ENCODE results near the gene TUBA1A.
"Not testable (repeated sequence)": the region's sequence is repeated elsewhere in the genome, so short reads cannot be mapped to it uniquely, and the experiment has no call there.

TUBA1A gene

DNA sequence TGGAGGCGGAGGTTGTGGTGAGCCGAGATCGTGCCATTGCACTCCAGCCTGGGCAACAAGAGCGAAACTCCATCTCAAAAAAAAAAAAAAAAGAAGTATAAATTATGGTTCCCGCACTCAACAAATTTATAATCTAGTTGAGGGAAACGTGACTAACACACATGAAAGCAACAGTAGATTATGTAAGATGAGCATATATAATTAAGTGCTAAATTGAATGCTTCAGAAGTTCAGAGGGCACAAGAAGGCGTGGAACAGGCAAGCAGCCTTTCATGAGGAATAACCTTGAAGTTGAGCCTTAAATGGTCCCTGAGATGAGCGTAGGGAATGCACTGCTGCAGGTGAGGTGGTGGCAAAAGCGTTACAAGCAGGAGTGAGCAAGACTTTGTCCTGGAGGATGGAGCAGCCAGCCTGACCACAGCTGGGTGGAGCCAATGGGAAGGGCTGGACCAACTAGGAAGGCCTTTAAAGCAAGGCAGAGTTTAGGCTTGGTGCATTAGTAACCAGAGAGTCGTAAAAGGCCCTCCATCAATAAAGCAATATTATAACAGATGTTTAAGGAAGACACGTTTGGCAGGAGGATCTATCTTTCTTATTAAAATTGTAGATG is 30.6 kb upstream of the TUBA1A start:
- H3K4me1 ChIP-seq (ENCODE audit: insufficient read depth, low read length) = peaks cover 12% of the 10 kb centered on the region
- no peaks in the 10 kb centered on the region for H3K36me3 ChIP-seq (ENCODE audit: insufficient read depth, low read length)
- H3K9me3 ChIP-seq (ENCODE audit: control insufficient read depth, insufficient read depth, low read length) = no peaks in the 10 kb centered on the region
- no peak overlapping the region for H3K9ac ChIP-seq (ENCODE audit: low read depth, low read length)

DNA sequence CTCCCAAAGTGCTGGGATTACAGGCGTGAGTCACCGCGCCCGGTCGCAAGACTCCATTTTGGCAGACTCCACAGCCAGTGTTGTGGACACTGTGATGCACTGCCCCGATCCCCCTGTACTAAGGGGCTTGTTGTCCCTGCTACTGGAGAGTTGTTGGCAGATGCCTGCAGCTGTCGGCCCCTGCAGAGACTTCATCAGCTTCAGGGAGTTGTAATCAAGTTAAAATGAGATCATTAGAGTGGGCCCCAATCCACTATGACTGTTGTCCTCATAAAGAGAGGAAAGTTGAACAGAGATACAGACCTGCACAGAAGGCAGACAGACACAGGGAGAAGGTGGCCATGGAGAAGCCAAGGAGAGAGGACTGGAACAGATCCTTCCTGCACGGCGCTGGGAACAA is 23.7 kb upstream of the TUBA1A start:
- no peaks in the 10 kb centered on the region for H3K36me3 ChIP-seq (ENCODE audit: insufficient read depth, low read length)
- H3K9me3 ChIP-seq (ENCODE audit: control insufficient read depth, insufficient read depth, low read length) = no peaks in the 10 kb centered on the region
- H3K4me1 ChIP-seq (ENCODE audit: insufficient read depth, low read length) = peaks cover 13% of the 10 kb centered on the region
- H3K9ac ChIP-seq (ENCODE audit: low read depth, low read length) = no peak overlapping the region

DNA sequence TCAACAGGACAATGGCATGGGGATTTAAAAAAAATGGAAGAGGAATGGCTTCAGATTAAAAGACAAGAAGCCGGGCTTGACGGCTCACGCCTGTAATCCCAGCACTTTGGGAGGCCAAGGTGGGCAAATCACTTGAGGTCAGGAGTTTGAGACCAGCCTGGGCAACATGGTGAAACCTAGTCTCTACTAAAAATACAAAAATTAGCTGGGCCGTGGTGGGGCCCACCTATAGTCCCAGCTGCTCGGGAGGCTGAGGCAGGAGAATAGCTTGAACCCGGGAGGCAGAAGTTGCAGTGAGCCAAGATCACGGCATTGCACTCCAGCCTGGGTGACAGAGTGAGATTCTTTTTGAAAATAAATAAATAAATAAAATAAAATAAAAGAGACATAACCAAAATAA is 21.8 kb upstream of the TUBA1A start:
- H3K36me3 ChIP-seq (ENCODE audit: insufficient read depth, low read length); H3K9ac ChIP-seq (ENCODE audit: low read depth, low read length); H3K9me3 ChIP-seq (ENCODE audit: control insufficient read depth, insufficient read depth, low read length); H3K4me1 ChIP-seq (ENCODE audit: insufficient read depth, low read length): not testable (repeated sequence)

DNA sequence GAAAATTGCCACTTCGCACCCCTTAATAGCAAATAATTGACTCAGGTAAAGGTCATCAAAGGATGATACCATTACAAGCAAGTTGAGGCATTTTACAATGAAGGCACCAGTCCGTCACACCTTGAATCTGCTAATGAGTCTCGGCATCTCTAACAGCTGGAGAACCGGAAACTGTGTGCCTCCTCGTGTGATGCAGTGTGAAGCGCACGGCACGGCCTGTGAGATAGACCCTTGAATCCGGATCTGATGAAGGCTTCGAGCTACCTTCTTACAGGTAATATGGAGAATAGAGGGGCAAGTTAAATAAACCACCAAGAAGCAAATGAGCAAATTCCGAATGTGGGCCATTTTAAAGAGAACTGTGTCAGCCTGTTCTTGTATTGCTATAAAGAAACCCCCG is 19.8 kb upstream of the TUBA1A start:
- Histone ChIP-seq H3K9ac (ENCODE audit: low read depth, low read length) (no peak overlapping the region), H3K9me3 (ENCODE audit: control insufficient read depth, insufficient read depth, low read length) (no peaks in the 10 kb centered on the region), H3K36me3 (ENCODE audit: insufficient read depth, low read length) (no peaks in the 10 kb centered on the region), H3K4me1 (ENCODE audit: insufficient read depth, low read length) (no peaks in the 10 kb centered on the region)

DNA sequence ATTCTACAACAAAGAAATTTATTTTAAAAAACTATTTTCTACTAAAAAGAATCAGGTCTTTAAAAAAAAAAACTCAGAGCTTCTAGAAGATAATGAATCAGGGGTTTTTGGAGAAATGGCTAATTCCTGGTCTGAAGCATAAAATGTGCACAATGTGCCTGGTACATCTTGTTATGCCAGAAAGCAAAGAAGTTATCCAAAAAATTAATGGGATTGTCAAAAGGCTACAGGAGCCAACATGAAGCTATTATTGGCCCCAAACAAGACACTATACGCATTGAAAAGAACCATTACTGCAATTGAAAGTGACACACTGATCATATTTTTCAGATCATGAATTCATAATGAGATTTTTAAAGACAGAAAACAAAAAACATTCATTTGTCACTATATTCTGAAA is 19.3 kb upstream of the TUBA1A start:
- H3K9me3 ChIP-seq (ENCODE audit: control insufficient read depth, insufficient read depth, low read length) = no peaks in the 10 kb centered on the region
- no peak overlapping the region for H3K9ac ChIP-seq (ENCODE audit: low read depth, low read length)
- no peaks in the 10 kb centered on the region for H3K4me1 ChIP-seq (ENCODE audit: insufficient read depth, low read length)
- no peaks in the 10 kb centered on the region for H3K36me3 ChIP-seq (ENCODE audit: insufficient read depth, low read length)

DNA sequence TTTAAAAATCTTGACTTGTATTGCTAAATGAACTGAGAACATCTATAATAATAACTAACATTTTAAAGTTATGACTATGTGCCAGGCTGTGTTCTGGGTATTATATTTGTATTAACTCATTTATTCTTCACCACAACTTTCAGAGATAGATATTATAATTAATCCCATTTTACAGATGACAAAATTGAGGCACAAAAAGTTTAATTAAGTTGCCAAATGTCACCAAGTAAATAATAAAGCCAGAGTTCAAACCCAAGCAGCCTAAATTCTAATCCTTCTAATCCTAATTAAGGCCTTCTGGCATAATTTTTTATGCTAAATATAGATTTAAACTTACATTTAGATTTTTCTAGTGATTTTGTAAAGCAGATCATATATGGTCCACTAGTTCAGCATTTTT is 17.5 kb upstream of the TUBA1A start:
- no peaks in the 10 kb centered on the region for H3K36me3 ChIP-seq (ENCODE audit: insufficient read depth, low read length)
- no peaks in the 10 kb centered on the region for H3K9me3 ChIP-seq (ENCODE audit: control insufficient read depth, insufficient read depth, low read length)
- H3K9ac ChIP-seq (ENCODE audit: low read depth, low read length) = no peak overlapping the region
- H3K4me1 ChIP-seq (ENCODE audit: insufficient read depth, low read length) = peaks cover 7% of the 10 kb centered on the region

DNA sequence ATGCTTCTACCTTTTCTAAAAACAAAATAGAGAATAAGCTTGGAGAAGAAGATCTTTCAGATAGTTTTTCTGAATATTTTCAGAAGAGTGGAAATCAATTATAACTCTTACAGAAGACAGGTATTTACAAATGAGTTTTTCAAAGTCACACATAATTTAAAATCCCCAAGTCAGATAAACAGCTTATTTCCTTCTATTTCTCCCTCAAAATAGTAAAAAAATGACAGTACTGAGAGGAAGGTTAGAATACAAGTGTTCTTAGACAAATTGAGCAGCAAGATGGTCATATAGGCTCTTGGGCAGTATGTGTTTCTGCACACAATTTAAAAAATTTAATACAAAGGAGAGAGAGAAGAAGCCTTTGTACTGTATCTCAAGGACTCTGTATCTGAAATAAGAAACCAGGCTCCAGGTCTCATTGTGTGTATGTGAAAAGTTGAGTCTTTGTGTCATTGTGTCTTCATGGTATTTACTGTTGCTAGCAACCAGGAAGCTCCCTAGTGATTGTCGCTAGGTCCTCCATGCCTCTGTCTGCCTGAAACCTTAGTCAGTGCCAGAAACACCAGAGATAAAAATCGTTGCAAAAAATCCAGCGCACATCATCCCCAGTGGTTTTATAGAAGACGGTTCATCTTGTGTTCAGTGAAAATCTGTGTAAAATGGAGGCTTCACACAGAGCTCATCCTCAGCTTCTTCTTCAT is 12.9 kb upstream of the TUBA1A start:
- H3K36me3 ChIP-seq (ENCODE audit: insufficient read depth, low read length) = no peaks in the 10 kb centered on the region
- no peaks in the 10 kb centered on the region for H3K9me3 ChIP-seq (ENCODE audit: control insufficient read depth, insufficient read depth, low read length)
- no peak overlapping the region for H3K9ac ChIP-seq (ENCODE audit: low read depth, low read length)
- peaks cover 26% of the 10 kb centered on the region for H3K4me1 ChIP-seq (ENCODE audit: insufficient read depth, low read length)

DNA sequence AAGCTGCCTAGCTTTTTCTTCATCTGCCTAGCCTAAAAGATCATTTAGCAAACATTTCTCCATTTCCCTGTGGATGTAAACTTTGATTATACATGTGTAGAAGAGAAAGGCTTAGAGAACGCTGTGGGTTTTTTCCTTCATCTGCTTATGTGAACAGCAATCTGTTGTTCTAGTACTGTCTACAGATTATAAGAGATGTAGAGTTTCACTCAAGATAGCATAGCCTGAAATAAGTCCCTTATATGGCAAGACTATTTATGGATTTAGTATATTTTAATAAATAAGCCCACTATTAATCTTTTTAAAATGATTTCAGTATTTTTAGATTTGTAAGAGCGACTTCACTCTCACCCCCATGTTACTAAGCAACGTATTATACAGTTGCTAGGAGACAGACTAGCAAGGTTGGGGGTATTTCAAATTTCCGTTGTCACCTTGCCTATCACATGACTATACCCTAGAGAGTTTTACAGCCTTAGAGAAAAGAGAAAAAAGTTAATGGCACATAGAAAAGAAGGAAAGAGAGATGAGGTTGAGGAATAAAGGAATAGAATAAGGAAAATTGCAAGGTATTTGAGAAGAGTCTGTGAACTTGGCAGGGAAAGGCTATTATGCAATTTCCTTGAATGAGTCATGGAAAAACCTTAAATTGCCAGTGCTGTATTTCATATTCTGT is 12.2 kb upstream of the TUBA1A start:
- Histone ChIP-seq H3K4me1 (ENCODE audit: insufficient read depth, low read length) (peaks cover 26% of the 10 kb centered on the region), H3K9ac (ENCODE audit: low read depth, low read length) (no peak overlapping the region), H3K9me3 (ENCODE audit: control insufficient read depth, insufficient read depth, low read length) (no peaks in the 10 kb centered on the region), H3K36me3 (ENCODE audit: insufficient read depth, low read length) (no peaks in the 10 kb centered on the region)

DNA sequence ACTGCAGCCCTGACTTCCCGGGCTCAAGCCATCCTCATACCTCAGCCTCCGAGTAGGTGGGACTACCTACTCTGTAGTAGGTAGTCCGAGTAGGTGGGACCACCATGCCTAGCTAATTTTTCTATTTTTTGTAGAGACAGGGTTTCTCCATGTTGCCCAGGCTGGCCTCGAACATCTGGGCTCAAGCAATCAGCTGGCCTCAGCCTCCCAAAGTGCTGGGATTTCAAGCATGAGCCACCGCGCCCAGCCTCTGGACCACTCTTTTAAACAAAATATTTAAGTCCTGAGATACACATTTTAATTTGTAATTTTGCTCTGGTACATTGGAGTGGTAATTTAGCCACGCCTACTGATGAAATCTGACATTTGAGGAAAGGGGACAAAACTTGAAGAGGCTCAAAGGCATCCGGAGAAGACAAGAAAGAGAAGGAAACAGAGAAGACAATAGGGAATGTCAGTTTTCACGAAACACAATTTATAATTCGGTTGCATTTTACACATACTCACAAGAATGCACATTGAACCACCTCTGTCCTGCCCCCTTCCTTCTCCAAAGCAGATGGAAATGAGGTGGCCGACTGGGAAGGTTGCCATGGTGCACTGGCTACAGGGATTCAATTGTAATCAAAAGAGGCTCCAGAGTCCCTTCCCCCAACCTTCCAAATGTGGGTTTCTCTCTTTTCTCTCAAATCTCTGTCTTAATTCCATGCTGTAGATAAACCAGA is 9.7 kb upstream of the TUBA1A start:
- Histone ChIP-seq H3K36me3 (ENCODE audit: insufficient read depth, low read length) (no peaks in the 10 kb centered on the region), H3K9me3 (ENCODE audit: control insufficient read depth, insufficient read depth, low read length) (no peaks in the 10 kb centered on the region), H3K4me1 (ENCODE audit: insufficient read depth, low read length) (peaks cover 26% of the 10 kb centered on the region), H3K9ac (ENCODE audit: low read depth, low read length) (no peak overlapping the region)

DNA sequence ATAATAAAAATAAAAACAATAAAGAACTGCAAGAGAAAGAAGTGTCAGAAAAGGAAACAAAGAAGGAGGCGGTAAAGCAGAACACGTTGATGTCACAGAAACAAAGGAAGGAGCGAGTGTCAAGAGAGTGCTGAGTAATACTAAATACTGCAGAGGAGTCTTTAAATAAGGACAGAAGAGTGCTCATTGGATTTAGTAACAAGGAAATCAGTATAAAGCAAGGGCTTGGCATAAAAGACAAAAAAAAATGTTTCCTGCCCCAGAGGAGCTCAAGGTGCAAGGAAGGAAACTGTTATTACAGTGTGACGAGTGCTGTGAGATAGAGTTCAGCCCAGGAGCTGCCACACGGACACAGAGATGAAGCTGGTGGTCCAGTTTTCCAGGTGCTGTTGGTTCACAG is 8.4 kb upstream of the TUBA1A start:
- Histone ChIP-seq H3K9ac (ENCODE audit: low read depth, low read length) (no peak overlapping the region), H3K4me1 (ENCODE audit: insufficient read depth, low read length) (peaks cover 26% of the 10 kb centered on the region), H3K9me3 (ENCODE audit: control insufficient read depth, insufficient read depth, low read length) (no peaks in the 10 kb centered on the region)

DNA sequence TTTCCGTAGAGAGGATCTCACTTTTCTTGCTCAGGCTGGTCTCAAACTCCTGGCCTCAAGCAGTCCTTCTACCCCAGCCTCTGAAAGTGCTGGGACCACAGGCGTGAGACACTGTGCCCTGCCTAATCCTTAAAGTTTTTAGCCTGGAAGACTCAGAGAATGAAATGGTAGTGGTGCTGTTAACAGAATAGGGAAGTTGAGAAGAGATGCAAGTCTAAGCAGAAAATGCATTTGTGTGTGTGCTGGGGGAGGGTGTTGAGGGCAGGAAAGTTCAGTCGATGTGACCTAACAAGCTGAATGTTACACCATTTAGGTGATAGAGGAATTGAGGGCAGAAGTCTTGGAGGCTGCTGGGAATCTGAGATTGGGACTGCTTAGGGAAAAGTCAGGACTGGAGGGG is 6.9 kb upstream of the TUBA1A start:
- no peak overlapping the region for H3K9ac ChIP-seq (ENCODE audit: low read depth, low read length)
- H3K9me3 ChIP-seq (ENCODE audit: control insufficient read depth, insufficient read depth, low read length) = no peaks in the 10 kb centered on the region
- H3K4me1 ChIP-seq (ENCODE audit: insufficient read depth, low read length) = peaks cover 16% of the 10 kb centered on the region
- no peaks in the 10 kb centered on the region for H3K36me3 ChIP-seq (ENCODE audit: insufficient read depth, low read length)

More for the DNA sequence above, 8.4 kb upstream of the TUBA1A start:
- no peaks in the 10 kb centered on the region for H3K36me3 ChIP-seq (ENCODE audit: insufficient read depth, low read length)

DNA sequence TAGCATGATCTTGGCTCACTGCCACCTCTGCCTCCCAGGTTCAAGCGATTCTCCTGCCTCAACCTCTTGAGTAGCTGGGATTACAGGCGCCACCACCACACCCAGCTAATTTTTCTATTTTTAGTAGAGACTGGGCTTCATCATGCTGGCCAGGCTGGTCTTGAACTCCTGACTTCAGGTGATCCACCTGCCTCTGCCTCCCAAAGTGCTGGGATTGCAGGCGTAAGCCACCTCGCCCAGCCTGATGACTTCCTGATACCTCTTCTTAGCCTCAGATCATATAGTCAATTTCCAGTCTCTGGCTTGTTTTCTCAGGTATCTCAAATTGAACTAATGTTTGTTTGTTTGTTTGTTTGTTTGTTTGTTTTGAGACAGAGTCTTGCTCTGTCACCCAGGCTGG is 4.9 kb upstream of the TUBA1A start:
- not testable (repeated sequence) for H3K4me1 ChIP-seq (ENCODE audit: insufficient read depth, low read length)

DNA sequence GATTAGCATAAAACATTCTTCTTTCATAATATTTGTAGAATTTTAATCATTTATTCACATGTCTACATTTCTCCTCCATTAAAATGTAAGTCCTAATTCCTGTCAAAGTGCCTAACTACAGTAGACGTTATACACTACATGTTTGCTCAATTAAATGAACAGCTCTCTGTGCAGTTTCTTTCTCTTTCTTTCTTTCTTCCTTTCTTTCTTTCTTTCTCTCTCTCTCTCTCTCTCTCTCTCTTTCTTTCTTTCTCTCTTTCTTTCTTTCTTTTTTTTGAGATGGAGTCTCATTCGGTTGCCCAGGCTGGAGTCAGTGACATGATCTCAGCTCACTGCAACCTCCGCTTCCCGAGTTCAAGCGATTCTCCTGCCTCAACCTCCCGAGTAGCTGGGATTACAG is 2.6 kb upstream of the TUBA1A start:
- not testable (repeated sequence) for H3K36me3 ChIP-seq (ENCODE audit: insufficient read depth, low read length); H3K4me1 ChIP-seq (ENCODE audit: insufficient read depth, low read length); H3K9ac ChIP-seq (ENCODE audit: low read depth, low read length); H3K9me3 ChIP-seq (ENCODE audit: control insufficient read depth, insufficient read depth, low read length)

More for the DNA sequence above, 4.9 kb upstream of the TUBA1A start:
- not testable (repeated sequence) for H3K9ac ChIP-seq (ENCODE audit: low read depth, low read length); H3K36me3 ChIP-seq (ENCODE audit: insufficient read depth, low read length); H3K9me3 ChIP-seq (ENCODE audit: control insufficient read depth, insufficient read depth, low read length)

DNA sequence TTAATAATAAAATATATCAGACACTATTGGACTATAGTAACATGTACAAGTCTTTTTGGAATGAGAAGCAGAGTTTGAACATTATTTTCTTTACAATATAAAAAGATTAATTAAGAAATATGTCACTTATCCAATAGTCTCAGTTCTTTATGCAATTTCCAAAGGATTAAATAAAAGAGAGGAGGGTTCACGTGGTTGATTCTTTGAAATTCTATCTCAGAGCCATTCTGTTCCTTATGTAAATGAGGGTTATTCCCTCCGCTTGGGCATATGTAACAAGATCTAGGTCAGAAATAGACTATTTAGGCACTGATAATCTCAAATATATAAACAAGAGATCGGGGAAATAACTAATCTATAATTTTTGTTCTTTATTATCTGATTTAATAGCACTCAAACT is 2.1 kb upstream of the TUBA1A start:
- Histone ChIP-seq H3K9ac (ENCODE audit: low read depth, low read length) (no peak overlapping the region), H3K4me1 (ENCODE audit: insufficient read depth, low read length) (no peaks in the 10 kb centered on the region), H3K9me3 (ENCODE audit: control insufficient read depth, insufficient read depth, low read length) (no peaks in the 10 kb centered on the region), H3K36me3 (ENCODE audit: insufficient read depth, low read length) (no peaks in the 10 kb centered on the region)
